Left kidney (tissue), 2 donors: ENCODE data around the gene NDUFB8. TPM values are rescaled to one million over a fixed set of nuclear protein-coding genes. Genes with fewer than 3 reads are reported as not detected.
A peak's percentile ranks its signal among the peaks of the same experiment; 100 is the strongest.

Source experiments
- DNase-seq: peaks from one replicate; pipeline ENCODE4 v3.0.0-alpha.2; 2013
- polyA plus RNA-seq: library from polyadenylated mRNA; unstranded; fragments of 120-200 nt; gene quantifications from one replicate; pipeline ENCODE4 v1.2.1, GENCODE V29; 2013; ENCODE audit not compliant: insufficient read length

The NDUFB8 gene
- polyA plus RNA-seq, 1 donor = 169 TPM

GRCh38 chr10:100553929-100554328 is 24.3 kb upstream of the NDUFB8 start:
- no peak for DNase-seq

DNA sequence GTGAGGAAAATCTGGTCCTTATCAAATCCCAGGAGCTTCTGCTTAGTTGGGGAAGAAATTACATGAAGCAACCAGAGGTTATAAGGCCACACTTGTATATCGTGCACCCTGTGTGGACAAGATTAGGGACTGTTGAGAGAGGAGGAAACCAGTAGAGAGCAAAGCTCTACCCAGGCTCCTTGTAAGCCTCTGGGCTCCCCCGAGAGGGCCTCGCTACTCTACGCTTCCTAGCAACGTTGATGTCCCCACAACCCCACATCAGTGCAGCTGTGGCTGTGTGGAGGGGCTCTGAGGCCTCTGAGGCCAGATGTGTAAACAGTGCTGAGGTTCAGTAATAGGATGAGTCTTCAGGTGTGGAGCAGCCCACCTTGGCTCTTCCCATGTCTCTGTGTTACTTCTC is 22.1 kb upstream of the NDUFB8 start:
- no peak for DNase-seq

DNA sequence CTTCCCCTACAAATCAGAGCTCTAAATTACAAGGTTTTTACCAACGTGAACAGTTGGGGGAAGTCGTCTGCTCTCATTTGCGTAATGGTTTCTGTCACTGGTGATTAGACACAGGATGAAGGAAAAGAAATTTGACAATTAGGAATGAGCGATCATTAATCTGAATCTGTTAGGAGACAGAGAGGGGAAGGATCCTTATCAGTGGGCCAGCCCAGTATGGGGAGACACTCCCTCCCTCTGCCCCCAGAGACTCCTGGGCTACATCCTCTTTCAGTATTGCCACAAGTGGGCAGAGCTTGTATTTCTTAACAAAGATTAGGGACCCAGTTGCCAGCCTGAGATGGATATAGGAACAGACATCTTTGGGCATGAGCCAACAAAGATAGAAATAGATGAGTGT is 21.5 kb upstream of the NDUFB8 start:
- DNase-seq = no peak

DNA sequence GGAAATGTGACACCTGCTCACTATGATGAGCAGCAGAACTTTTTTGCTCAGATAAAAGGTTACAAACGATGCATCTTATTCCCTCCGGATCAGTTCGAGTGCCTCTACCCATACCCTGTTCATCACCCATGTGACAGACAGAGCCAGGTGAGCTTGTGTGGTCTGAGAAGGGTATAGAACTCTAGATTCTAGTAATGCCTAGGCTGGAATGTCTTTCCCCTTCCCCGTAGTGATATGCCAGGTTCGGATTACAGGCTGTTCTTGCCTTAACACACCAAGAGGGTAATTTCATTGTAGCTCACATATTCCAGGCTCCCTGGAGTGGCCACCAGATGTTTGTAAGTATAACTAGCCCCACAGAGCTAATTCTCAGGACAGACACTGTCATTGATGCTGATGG is 15.3 kb upstream of the NDUFB8 start:
- no peak for DNase-seq

GRCh38 chr10:100537475-100537874 is 7.8 kb upstream of the NDUFB8 start:
- no peak for DNase-seq

DNA sequence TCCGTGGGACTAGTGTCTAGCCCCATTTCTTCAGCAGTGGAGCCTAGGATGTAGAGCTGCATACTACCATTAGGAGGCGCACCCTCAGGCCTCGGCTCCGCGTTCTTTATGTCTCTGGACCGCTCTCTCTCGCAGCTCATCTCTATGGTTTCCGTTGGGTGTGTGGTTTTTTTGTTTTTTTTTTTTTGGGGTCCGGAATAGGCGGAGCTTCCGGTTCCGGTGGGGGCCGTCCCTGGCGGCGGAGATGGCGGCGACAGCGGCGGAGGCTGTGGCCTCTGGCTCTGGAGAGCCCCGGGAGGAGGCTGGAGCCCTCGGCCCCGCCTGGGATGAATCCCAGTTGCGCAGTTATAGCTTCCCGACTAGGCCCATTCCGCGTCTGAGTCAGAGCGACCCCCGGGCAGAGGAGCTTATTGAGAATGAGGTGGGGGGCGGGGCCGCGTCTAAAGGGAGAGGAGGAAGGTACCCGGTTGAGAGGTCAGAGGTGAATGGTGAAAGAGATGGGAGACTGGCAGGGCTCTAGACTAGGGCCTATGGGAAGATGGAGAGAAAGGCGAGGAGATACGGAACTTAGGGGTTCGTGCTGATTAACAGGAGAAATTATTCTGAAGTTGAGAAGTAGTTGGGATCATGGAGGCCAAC is 6.2 kb upstream of the NDUFB8 start, which contains the start of gene HIF1AN:
Gene HIF1AN (plus strand): TSS at position 229 of the 639 bp plus-strand sequence. CDS start 16 bp downstream, at position 245.
- peak; percentile 94 for DNase-seq

GRCh38 chr10:100535338-100535714 is 5.7 kb upstream of the NDUFB8 start:
- DNase-seq = no peak

DNA sequence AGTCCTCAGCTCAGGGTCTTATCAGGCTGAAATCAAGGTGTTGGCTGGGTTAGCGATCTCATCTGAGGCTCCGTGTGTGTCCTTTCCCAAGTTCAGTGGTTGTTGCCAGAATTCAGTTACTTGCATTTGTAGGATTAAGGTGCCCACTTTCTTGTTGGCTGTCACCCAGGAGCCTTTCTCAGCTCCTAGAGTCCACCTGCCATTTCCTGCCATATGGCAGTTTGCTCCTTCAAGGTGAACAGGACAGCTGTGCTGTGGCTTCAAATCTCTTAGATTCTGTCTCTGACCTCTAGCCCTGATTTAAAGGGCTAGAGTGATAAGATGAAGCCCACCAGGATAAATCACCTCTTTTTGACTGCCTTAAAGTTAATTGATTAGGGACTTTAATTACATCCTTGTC is 5.1 kb upstream of the NDUFB8 start:
- no peak for DNase-seq

DNA sequence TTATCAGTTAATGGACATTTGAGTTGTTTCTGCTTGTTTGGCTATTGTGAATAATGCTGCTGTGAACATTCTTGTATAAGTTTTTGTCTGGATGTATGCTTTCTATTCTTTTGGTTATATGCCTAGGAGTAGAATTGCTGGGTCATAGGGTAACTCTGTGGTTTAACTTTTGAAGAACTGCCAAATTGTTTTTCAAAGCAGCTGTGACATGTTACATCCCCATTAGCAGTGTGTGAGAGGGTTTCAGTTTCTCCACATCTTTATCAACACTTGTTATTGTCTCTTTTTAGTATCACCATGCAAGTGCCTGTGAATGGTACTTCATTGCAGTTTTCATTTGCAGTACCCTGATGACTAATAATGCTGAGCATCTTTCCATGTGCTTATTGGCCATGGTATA is 2.1 kb upstream of the NDUFB8 start:
- DNase-seq = no peak

DNA sequence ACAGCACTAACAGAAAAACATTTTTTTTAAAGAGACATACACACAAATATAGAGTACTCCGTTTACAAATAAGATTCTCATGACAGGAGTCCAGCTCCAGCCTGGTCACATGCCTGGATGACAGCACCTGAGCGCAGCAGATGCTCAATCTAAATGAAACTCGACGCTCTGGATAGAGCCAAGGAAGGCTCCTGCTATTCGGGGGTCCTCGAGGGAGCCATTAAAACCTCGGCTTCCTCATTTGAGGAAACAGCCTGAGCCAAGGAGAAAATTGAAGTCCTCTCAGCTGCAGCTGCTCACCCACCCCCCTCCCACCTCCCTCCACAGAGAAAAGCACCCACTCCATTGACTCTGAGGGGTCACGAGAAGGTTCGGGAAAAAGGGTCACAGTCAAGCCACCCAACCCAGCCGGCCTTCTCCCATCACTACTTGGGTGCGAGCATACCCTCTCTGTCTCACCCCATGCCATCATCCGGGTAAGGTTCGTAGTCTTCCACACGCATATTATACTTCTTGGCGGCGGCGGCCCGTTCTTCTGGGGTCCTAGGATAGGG is 673 bp downstream of the NDUFB8 start:
- no peak for DNase-seq

DNA sequence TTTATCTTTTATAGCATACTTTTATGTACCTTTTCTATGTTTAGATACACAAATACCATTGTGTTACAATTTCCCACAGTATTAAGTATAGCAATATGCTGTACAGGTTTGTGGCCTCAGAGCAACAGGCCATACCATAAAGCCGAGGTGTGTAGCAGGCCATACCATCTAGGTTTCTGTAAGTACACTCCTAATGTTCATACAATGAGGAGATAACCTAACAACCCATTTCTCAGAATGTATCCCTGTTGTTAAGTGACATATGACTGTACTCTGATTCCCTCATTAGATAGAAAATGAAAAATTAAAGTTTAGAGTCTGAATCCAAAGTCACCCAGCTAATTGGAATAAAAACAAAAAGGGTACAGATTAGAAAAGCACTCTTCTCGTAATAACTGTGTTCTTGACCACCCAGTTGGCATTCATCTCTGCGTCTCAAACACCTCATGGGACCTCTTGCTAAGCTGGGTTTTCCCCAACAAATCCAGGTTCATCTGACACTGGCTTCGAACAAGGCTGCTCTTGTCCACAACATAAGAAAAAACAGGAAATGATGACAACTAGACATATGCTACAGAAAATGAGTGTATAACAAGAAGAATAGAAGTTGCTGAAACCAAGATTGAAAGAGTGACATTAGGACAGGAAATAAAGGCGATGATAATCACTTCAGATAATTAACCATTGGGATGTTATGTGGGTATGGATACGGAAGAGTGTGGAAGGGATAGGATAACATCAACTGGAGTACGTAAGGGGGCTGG is 1.4 kb downstream of the NDUFB8 start:
- no peak for DNase-seq

DNA sequence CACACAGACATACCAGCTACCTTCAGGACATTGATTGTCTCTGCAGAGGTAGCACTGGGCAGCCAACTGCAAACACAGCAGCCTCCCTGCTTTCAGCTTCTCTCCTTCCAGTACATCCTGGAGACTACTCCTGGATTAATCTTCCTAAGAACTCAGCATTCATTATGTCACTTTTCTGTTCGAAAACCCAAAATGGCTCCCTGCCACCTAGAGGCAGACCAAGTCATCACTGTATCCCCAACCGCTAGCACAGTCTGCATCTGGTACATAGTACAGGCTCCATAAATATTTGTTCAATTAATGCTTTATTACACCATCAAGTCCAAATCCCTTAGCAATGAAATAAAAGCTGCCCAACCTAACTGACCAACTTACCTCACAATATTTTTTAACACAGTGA is 5.0 kb downstream of the NDUFB8 start:
- DNase-seq = no peak

DNA sequence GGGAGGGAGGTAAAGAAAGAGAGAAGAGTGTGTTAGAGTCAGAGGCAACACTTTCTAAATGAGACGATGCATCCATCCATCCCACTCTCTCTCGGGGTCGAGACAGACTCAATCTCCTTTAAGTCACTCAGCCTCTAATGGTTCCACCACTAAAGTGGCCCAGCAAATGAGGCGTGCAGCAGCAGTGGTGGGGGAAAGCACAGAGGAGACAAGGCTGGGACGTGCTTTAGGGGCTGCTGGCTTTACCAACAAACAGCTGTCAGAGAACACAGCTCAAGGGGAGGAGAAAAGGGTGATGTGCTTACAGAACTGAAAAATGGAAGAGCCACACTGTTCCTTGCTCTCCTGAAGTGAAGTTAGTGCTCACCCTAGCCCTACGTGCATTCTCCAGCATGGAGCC is 5.5 kb downstream of the NDUFB8 start:
- no peak for DNase-seq

DNA sequence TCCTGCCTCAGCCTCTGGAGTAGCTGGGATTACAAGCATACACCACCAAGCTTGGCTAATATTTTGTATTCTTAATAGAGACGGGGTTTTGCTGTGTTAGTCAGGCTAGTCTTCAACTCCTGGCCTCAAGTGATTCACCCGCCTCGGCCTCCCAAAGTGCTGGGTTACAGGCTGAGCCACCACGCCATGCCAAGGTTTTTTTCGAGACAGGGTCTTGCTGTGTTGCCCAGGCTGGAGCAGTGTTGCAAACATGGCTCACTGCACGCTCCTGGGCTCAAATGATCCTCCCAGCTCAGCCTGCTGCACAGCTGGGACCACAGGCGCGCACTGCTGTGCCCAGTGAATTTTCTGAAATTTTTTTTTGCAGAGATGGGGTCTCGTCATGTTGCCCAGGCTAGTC is 6.7 kb downstream of the NDUFB8 start:
- DNase-seq = no peak

DNA sequence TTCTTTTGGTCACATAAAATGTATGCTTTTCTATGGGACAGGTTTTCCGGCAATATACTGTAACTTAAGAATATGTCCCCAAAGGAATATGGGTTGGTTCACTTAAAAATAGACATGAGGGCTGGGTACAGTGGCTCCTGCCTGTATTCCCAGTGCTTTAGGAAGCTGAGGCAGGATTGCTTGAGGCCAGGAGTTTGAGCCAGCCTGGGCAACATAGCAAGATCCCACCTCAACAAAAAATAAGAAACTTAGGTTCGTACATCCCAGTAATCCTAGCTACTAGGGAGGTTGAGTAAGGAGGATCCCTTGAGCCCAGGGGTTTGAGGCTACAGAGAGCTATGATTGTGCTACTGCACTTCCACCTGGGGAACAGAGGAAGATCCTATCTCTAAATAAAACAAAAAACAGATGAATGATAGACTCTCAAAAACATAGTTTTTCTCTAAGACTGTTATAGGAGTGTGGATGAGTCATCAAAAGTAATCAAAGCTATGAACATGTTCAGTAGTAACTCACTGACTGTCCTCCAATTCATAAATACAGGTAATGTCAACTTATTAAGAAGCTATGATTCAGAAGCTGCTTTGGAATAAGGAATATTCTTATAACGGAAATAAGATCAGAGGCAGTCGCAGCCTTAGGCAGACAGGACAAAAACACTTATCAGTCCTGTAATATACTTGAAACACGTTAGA is 7.4 kb downstream of the NDUFB8 start:
- DNase-seq = no peak

- DNase-seq = no peak
Measured at GRCh38 chr10:100520811-100521210, 8.9 kb downstream of the NDUFB8 start.

DNA sequence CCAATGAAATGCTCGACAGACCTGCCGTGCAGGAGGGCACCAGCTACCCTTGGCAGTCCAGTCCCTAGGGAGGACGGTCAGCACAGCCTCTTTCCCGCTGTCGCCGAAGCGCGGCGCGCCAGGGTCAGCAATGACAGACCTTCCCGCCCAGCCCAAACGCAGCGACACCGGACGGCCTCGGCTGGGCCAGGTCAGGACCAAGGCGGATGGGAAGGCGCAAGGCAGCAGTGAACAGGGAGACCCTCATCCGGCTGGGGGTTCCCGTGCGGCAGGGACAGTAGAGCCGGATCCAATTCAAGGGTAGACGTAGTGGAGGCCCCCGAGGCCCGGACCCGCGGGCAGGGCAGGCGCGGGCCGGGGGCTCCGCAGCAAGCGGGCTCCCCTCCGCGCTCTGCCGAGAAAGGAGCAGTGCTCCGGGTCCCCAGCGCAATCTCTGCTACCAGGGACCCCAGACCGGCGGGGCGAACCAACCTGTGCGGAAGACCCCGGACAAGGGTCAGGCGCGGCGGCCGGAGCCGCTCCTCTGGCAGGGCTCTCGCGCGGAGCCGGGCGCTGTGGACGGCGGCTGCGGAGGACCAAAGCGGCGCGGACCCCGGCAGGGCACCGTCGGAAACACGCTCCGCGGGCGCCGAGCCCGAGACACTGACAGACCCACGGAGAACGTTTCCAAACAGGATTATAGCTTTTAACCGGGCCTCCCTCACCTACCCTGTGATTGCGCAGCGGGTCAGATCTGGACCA is 10.2 kb downstream of the NDUFB8 start, which contains the start of gene SEC31B:
Gene SEC31B (minus strand): TSS at position 551 of the 741 bp plus-strand sequence. CDS start 2,909 bp downstream, outside the sequence.
- no peak for DNase-seq

DNA sequence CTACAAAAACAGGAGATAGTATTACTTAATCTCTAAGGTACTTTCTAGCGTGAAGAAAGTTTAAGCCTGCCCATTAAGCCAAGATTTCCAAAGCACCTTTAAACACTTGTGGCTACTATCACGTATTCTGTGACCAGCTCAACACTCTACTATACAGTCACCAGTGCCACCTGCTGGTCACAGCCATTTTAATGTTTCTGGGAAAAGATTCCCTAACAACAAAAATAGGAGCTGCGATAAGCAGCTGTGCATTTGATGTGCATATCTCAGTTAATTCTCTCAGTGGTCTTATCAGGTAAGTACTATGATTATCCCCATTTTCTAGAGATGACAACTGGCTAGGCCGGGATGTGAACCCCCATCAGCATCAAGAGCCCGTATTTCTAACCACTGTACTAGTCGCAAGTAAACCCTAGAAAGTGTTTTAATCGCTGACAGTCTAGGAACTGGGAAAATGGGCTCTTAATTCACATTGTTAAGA is 10.9 kb downstream of the NDUFB8 start:
- peak; percentile 84 for DNase-seq

DNA sequence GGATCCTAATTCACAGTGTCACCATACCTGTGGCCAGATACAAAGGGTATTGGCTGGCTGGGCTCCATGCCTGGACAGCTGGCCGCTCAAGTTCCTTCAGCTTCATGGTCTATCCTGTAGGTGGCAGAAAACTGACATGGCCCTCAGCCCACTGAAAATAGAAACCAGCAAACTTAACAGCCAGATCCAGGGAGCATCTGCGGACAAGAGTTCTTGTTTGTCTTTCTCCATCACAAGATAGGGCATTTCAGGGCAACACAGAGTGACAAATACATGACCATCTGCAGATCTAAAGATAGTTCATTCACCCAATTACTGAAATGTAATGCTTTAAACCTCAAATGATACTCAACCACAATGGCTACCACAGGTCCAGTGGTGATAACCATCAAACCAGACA is 12.8 kb downstream of the NDUFB8 start:
- DNase-seq = no peak

DNA sequence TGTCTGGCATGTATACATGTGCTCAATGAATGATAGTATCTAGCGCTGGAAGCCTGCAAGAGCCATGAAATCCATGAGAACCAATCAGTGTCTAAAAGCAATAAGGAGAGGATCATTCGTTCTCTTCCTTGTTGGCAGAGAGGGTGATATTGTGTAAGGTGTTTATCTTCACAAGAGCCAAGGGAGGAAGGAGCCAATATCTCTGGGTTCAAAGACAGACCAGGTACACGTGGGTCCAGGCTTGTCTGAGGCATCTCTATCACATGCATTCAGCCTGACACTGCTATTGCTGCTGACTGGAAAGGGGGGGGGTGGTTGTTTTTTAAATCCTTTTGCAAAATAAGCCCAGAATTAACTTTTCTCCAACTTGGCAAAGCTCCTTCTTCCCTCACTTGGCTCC is 14.1 kb downstream of the NDUFB8 start:
- no peak for DNase-seq

DNA sequence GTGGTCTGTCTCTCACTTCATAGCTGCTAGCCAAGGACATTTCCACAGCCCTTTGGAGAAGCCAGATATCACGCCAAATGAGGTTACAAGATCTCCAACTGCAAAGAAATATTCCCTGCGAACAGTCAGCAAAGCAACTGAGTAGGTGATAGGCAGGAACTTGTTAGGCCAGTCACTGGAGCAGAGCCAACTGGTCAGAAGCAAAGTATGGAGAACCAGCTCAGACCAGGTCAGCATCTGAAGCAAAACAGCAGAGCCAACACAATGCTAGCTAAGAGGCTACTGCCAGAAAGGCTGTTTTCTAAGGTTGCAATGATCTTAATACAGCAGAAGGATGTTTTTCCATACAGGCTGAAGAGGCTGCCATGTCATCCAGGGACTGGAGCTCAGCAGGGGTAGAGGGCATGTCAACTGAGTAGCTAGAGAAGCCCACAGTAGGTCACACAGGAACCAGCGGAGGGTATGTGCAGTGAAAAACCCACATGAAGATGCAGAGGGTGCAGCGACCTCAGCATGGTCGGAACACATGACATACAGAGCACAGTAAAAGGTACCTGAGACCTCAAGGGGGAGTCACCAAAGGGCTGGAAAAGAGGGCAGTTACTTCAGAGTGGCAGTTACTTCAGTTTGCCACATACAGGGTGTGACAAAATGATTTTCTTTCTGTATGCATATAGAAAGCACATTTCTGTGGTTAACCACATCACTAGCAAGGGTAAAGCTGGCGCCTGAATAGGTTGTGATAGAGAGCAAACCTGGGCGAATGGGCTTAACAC is 18.9 kb downstream of the NDUFB8 start:
- DNase-seq = no peak
